Epithelial cell of proximal tubule (primary cell): ENCODE results near the gene TUBA4B. TPM values are rescaled to one million over a fixed set of nuclear protein-coding genes. Genes with fewer than 3 reads are reported as not detected.

ENCODE experiments used
- DNase-seq: peaks from one replicate; pipeline ENCODE4 v3.0.0-alpha.2; 2011; ENCODE audit warnings: low read depth
- H3K4me3 ChIP-seq: 2 replicates; pipeline ENCODE4 v1.5.1; 2011; ENCODE audit warnings: low read depth, mild to moderate bottlenecking, low read length
- CTCF ChIP-seq: conservative IDR thresholded peaks from 2 replicates; pipeline ENCODE4 v1.5.1; 2012; ENCODE audit warnings: low read depth, mild to moderate bottlenecking, low read length
- total RNA-seq: library from RNA; depleted of rRNA; stranded (reverse); fragments of >200 nt; gene quantifications from 2 replicates; pipeline ENCODE4 v1.2.3, GENCODE V29; 2015

The TUBA4B gene
- total RNA-seq, 1 donor from 2014 or later: 0.52 TPM

DNA sequence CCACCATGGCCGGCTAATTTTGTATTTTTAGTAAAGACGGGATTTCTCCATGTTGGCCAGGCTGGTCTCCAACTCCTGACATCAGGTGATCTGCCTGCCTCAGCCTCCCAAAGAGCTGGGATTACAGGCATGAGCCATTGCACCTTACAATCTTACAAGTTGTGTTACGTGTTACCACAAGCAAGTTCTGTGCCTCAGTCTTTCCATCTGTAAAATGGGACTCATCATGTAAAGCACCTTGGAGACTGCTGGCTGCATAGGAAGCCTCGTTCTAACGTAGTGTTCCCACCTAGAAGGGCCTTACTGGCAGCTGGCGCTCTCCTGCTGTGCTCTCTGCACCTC lies 36.1 kb downstream of the TUBA4B start:
- H3K4me3 ChIP-seq: no peak overlapping the region
- no peak for TF ChIP-seq CTCF
- DNase-seq: no peak

- TF ChIP-seq CTCF: no peak
- DNase-seq: no peak
- H3K4me3 ChIP-seq: no peak overlapping the region
These were observed 36.7 kb downstream of the TUBA4B start for GRCh38 chr2:219289537-219290361.

- no peak overlapping the region for H3K4me3 ChIP-seq
- TF ChIP-seq CTCF: no peak
- DNase-seq: no peak
These were observed 37.5 kb downstream of the TUBA4B start for GRCh38 chr2:219290381-219291171.

DNA sequence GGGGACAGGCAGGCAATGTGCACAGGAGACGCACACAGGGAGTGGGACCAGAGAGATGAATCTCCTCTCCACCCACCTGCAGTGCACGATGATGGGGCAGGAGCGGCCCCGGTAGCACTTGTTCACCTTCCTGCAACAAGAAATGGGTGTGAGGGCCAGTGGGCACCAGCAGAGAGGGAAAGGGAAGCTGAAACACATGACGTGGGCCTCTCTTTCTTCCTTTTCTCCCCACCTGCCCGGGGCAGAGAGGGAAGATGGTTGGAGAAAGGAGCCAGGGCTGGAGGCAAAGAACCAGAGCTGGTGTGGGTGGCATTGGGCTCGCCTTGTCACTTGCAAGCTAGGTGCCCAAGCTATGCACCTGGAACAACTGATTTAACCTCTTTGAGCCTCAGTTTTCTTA lies 38.4 kb downstream of the TUBA4B start:
- no peak for DNase-seq
- no peak for TF ChIP-seq CTCF
- H3K4me3 ChIP-seq: no peak overlapping the region

GRCh38 chr2:219291910-219292490 lies 39.0 kb downstream of the TUBA4B start:
- TF ChIP-seq CTCF: no peak
- DNase-seq: no peak
- H3K4me3 ChIP-seq: no peak overlapping the region

GRCh38 chr2:219292616-219293015 lies 39.6 kb downstream of the TUBA4B start:
- no peak for TF ChIP-seq CTCF
- no peak for DNase-seq
- no peak overlapping the region for H3K4me3 ChIP-seq
